Activated naive CD8-positive, alpha-beta T cell treated with anti-CD3 and anti-CD28 coated beads, Interleukin-2, amount 10 ng/mL, durations not matched to agents 7 days and 5 days (primary cell): Measurements from ENCODE around the gene WASHC4. TPM values are rescaled to one million over a fixed set of nuclear protein-coding genes. Genes with fewer than 3 reads are reported as not detected.

Experiments used
- ATAC-seq: fragments of 150-1000 bp; cut with Tn5 transposase; one replicate; pipeline ENCODE4 v1.10.0; 2021; ENCODE audit warnings: low read depth, moderate library complexity
- POLR2A ChIA-PET: fragments of 350-600 bp; sonication (Branson Sonifier 250); formaldehyde crosslinking; loops from one replicate; lab custom pipeline; 2021; ENCODE audit warnings: antibody characterized with exemption; lab: Charles Lee
- DNase-seq: peaks from one replicate; pipeline ENCODE4 v3.0.0; 2021
- H3K27ac Mint-ChIP-seq: one replicate; pipeline ENCODE4 v1.8.0; 2022; ENCODE audit warnings: mild to moderate bottlenecking, mixed read lengths
- H3K27me3 Mint-ChIP-seq: one replicate; pipeline ENCODE4 v1.8.0; 2022; ENCODE audit warnings: mild to moderate bottlenecking, moderate library complexity, mixed read lengths
- H3K36me3 Mint-ChIP-seq: one replicate; pipeline ENCODE4 v1.8.0; 2021; ENCODE audit warnings: mild to moderate bottlenecking, mixed read lengths
- H3K4me1 Mint-ChIP-seq: one replicate; pipeline ENCODE4 v1.8.0; 2021; ENCODE audit warnings: mixed read lengths
- H3K4me3 Mint-ChIP-seq: one replicate; pipeline ENCODE4 v1.8.0; 2022; ENCODE audit warnings: mild to moderate bottlenecking, moderate library complexity, mixed read lengths
- H3K9me3 Mint-ChIP-seq: one replicate; pipeline ENCODE4 v1.8.0; 2021; ENCODE audit warnings: mixed read lengths
- total RNA-seq, 2 experiments: library from RNA; stranded (reverse); gene quantifications; one replicate each; pipeline ENCODE4 v1.2.3, GENCODE V29; 2021

The WASHC4 gene
- total RNA-seq, 2 experiments from 2014 or later, result 48.3 to 49.8 TPM

GRCh38 chr12:105214670-105215375, 107.3 kb downstream of the WASHC4 start:
- POLR2A ChIA-PET, result no interaction called here
- ATAC-seq (no peak), DNase-seq (no peak)
- no peaks in the 10 kb centered on the region for H3K27me3 Mint-ChIP-seq
- H3K27ac Mint-ChIP-seq, result no peak overlapping the region
- H3K36me3 Mint-ChIP-seq, result peaks cover 16% of the 10 kb centered on the region
- H3K4me3 Mint-ChIP-seq, result no peak overlapping the region
- H3K4me1 Mint-ChIP-seq, result peaks cover 2% of the 10 kb centered on the region
- H3K9me3 Mint-ChIP-seq, result no peaks in the 10 kb centered on the region

- Mint-ChIP-seq H3K36me3 (peaks cover 21% of the 10 kb centered on the region), H3K9me3 (no peaks in the 10 kb centered on the region), H3K4me3 (no peak overlapping the region), H3K4me1 (peaks cover 2% of the 10 kb centered on the region), H3K27me3 (no peaks in the 10 kb centered on the region), H3K27ac (no peak overlapping the region)
- DNase-seq (no peak), ATAC-seq (no peak)
- POLR2A ChIA-PET, result no interaction called here
Measured at GRCh38 chr12:105218434-105218833, 110.9 kb downstream of the WASHC4 start.

Other genes starting within 250 kb of the WASHC4 start
- 1 to 10 TPM in 1 of 2 experiments, under 1 TPM in 1; 0.54 to 3.1 TPM for gene SLC41A2, start 149.4 kb upstream of the WASHC4 start, total RNA-seq
- gene NOPCHAP1, start 121.4 kb upstream of the WASHC4 start, total RNA-seq, result 10 to 100 TPM; 11.3 to 11.8 TPM
- 1 to 10 TPM in 1 of 2 experiments, under 1 TPM in 1; 0.14 to 1.2 TPM for gene ALDH1L2, start 23.3 kb upstream of the WASHC4 start, total RNA-seq
- 10 to 100 TPM; 35.0 to 42.8 TPM for gene APPL2, start 128.4 kb downstream of the WASHC4 start, total RNA-seq
- gene C12orf75, start 223.0 kb downstream of the WASHC4 start, total RNA-seq, result 100 to 1,000 TPM; 167 to 172 TPM